Ishikawa (cell line): ENCODE measurements around the gene CRB1.

Experiments
- CEBPB ChIP-seq: IDR thresholded peaks from 2 replicates; pipeline ENCODE4 v1.6.1; 2012
- CREB1 ChIP-seq: IDR thresholded peaks from 2 replicates; pipeline ENCODE4 v1.6.1; 2012; ENCODE audit warnings: low read depth
- EGR1 ChIP-seq: IDR thresholded peaks from 2 replicates; pipeline ENCODE4 v1.6.1; 2012
- EP300 ChIP-seq: IDR thresholded peaks from 2 replicates; pipeline ENCODE4 v1.6.1; 2012; ENCODE audit warnings: borderline replicate concordance
- FOXM1 ChIP-seq: IDR thresholded peaks from 2 replicates; pipeline ENCODE4 v1.6.1; 2012; ENCODE audit warnings: low read depth, borderline replicate concordance
- NFIC ChIP-seq: IDR thresholded peaks from 2 replicates; pipeline ENCODE4 v1.6.1; 2012
- RAD21 ChIP-seq: IDR thresholded peaks from 2 replicates; pipeline ENCODE4 v1.6.1; 2012; ENCODE audit warnings: low read depth
- TAF1 ChIP-seq: IDR thresholded peaks from 2 replicates; pipeline ENCODE4 v1.6.1; 2012; ENCODE audit warnings: low read depth, mild to moderate bottlenecking
- TCF12 ChIP-seq: IDR thresholded peaks from 2 replicates; pipeline ENCODE4 v1.6.1; 2012; ENCODE audit warnings: low read depth
- TEAD4 ChIP-seq: IDR thresholded peaks from 2 replicates; pipeline ENCODE4 v1.6.1; 2012
- YY1 ChIP-seq: IDR thresholded peaks from 2 replicates; pipeline ENCODE4 v1.6.1; 2012; ENCODE audit warnings: low read depth
- ZBTB7A ChIP-seq: IDR thresholded peaks from 2 replicates; pipeline ENCODE4 v1.6.1; 2012; ENCODE audit warnings: low read depth
- TF ChIP-seq, protein P1 (sequence below): IDR thresholded peaks from 2 replicates; pipeline ENCODE4 v1.6.1; 2012
- TF ChIP-seq, protein P2 (sequence below): IDR thresholded peaks from 2 replicates; pipeline ENCODE4 v1.6.1; 2012
- TF ChIP-seq, protein P3 (sequence below): IDR thresholded peaks from 2 replicates; pipeline ENCODE4 v1.6.1; 2012; ENCODE audit warnings: low read depth, mild to moderate bottlenecking

CRB1 gene

DNA sequence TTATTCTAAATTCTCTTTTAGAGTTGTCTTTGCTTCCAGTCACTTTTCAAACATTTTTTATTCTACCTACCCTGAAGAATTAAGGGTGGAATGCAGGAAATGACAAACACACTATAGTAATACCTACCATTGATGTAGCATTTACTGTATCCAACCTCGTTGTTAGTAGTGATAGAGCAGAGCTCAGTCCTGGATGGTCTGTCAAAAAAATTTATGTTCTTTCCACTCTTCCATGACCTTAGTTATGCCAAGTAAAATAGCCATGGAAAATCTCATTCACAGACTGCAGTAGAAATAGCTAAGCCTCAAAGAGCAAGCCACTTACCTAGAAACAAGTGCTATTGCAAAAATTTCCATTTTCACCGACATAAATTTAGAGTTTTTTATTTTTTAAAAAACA, 74.6 kb downstream of the CRB1 start:
- TF ChIP-seq RAD21 (no peak), CREB1 (no peak), FOXM1 (no peak), NFIC (no peak), ZBTB7A (no peak), TAF1 (no peak), YY1 (no peak), CEBPB (no peak), EP300 (no peak), TEAD4 (no peak)
- TF ChIP-seq, protein P1, sequence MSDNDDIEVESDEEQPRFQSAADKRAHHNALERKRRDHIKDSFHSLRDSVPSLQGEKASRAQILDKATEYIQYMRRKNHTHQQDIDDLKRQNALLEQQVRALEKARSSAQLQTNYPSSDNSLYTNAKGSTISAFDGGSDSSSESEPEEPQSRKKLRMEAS: no peak

DNA sequence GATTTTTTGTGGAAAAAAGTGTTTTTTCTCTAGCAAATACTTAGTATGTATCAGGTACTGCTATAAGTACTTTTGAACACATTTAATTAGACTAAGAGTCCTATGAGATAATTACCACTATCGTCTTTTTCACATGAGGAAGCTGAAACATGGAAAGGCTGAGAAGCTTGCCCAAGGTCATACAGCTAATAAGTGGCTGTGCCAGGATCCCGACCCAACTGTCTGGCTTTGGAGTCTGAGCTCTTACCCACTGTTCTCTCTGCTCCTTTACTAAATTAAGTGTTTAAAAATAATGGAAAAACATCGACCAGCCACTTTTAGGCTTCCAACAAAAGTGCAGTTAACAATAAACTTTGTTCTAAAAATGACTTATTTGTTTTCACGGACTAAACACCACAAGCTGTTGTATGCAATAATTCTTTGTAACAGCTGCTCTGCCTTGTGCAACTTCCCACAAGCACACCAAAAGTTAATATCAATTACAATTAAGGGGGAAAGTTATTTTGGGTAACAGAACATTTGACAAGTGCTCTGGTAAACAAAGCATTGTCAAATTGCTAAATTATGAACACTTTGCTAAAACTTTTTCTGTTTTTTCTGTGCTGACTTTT, 75.7 kb downstream of the CRB1 start:
- TF ChIP-seq RAD21: no peak
- TF ChIP-seq ZBTB7A: no peak
- TF ChIP-seq, protein P2, sequence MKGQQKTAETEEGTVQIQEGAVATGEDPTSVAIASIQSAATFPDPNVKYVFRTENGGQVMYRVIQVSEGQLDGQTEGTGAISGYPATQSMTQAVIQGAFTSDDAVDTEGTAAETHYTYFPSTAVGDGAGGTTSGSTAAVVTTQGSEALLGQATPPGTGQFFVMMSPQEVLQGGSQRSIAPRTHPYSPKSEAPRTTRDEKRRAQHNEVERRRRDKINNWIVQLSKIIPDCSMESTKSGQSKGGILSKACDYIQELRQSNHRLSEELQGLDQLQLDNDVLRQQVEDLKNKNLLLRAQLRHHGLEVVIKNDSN: no peak
- TF ChIP-seq, protein P3, sequence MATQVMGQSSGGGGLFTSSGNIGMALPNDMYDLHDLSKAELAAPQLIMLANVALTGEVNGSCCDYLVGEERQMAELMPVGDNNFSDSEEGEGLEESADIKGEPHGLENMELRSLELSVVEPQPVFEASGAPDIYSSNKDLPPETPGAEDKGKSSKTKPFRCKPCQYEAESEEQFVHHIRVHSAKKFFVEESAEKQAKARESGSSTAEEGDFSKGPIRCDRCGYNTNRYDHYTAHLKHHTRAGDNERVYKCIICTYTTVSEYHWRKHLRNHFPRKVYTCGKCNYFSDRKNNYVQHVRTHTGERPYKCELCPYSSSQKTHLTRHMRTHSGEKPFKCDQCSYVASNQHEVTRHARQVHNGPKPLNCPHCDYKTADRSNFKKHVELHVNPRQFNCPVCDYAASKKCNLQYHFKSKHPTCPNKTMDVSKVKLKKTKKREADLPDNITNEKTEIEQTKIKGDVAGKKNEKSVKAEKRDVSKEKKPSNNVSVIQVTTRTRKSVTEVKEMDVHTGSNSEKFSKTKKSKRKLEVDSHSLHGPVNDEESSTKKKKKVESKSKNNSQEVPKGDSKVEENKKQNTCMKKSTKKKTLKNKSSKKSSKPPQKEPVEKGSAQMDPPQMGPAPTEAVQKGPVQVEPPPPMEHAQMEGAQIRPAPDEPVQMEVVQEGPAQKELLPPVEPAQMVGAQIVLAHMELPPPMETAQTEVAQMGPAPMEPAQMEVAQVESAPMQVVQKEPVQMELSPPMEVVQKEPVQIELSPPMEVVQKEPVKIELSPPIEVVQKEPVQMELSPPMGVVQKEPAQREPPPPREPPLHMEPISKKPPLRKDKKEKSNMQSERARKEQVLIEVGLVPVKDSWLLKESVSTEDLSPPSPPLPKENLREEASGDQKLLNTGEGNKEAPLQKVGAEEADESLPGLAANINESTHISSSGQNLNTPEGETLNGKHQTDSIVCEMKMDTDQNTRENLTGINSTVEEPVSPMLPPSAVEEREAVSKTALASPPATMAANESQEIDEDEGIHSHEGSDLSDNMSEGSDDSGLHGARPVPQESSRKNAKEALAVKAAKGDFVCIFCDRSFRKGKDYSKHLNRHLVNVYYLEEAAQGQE: no peak
- no peak for TF ChIP-seq TAF1
- no peak for TF ChIP-seq FOXM1
- no peak for TF ChIP-seq YY1
- no peak for TF ChIP-seq CREB1
- TF ChIP-seq TEAD4: no peak
- no peak for TF ChIP-seq EP300
- TF ChIP-seq NFIC: no peak
- TF ChIP-seq CEBPB: no peak
- no peak for TF ChIP-seq TCF12

DNA sequence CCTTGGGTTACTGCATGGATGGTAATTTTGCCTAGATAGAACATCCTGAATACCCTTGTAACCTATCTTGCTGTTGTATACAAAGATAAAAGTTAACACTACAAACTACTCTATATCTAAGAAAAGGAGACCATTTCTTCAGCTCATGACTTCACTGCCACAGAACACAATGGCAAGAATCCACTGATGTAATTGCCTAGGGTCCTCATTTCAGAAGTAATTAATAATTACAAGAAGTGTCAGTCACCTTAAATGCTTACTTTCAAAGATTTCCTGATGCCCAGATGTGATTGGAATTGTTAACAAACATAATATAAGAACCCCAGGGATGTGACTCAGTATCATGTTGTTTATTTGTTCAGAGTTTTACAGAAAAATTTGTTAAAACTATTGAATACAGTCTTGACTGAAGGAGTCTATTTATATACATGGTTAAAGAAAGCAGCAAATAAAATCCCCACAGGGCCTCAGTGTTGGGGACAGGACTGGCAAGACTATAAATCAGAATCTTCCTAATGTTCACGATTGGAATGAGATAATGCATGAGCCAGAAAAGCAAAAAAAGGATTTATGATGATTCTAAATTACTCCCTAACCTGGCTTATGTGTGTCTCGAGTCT, 83.9 kb downstream of the CRB1 start:
- TF ChIP-seq FOXM1: no peak

DNA sequence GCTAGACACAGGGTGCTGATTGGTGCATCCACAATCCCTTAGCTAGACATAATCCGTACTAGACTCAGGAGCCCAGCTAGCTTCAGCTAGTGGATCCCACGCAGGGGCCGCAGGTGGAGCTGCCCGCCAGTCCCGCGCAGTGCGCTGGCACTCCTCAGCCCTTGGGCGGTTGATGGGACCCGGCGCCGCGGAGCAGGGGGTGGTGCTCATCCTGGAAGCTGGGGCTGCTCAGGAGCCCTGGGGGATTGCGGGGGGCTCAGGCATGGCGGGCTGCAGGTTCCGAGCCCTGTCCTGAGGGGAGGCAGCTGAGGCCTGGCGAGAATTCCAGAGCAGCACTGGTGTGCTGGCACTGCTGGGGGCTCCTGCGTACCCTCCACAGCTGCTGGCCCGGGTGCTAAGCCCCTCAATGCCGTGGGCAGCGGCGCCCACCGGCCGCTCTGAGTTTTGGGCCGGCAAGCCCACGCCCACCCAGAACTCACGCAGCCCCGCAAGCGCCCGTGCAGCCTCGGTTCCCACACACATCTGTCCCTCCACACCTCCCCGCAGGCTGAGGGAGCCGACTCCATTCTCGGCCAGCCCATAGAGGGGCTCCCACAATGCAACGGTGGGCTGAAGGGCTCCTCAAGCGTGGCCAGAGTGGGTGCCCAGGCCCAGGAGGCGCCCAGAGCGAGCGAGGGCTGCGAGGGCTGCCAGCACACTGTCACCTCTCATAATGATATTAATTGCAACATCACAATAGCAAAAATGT, 87.4 kb downstream of the CRB1 start:
- TF ChIP-seq RAD21 (no peak), CEBPB (no peak), NFIC (no peak), FOXM1 (no peak), CREB1 (no peak), EP300 (no peak), TEAD4 (no peak), TAF1 (no peak), TCF12 (no peak)
- TF ChIP-seq, protein P2: no peak
- TF ChIP-seq, protein P3: no peak

DNA sequence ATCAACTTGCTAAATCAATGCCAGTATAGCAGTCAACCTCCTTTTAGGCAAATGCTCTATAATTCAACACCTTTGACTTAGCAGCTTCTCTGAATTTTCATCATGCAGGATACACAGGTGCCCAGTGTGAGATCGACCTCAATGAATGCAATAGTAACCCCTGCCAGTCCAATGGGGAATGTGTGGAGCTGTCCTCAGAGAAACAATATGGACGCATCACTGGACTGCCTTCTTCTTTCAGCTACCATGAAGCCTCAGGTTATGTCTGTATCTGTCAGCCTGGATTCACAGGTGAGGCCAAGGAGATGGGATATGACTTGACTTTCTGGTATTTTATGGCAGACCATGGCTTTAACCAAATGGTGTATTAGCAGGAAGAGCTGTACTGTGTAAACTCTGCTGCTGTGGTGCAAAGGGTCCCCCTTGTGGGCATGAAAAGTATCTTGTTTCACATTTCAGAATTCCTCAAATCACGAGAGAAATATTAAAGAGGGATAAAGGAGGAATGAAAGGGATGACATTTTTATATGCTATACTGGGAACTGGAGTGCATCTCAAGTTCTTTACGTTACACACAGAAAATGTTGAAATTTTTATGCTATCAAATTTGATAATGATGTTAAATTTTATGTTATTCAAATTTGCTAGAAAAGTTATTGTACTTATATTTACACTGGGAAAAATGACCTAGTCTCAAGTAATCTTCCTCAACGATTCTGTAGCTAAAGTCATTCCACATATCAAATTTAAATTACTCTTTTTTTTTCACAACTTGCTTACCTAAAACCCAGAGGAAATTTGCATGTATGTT, 88.9 kb downstream of the CRB1 start:
- TF ChIP-seq CEBPB (no peak), TCF12 (no peak), RAD21 (peak; percentile 86), TEAD4 (0 out of 2 replicates have a peak, but pooled peaks have one; percentile 8)

DNA sequence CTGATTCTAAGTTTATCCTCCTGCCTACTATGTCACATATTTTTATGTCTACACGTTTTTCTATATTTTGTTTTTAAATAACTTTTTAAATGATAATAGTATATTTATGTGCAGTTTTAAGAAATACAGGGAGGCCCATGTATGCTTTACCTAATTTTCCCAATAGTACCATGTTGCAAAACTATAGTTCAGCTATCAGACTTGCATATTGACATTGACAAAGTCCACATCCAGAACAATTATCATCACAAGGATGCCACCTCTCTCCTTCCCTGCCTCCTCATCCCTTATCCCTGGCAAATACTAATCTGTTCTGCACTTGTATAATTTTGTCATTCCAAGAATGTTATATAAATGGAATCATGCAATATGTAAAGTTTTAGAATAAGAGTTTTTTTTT, 90.9 kb downstream of the CRB1 start:
- no peak for TF ChIP-seq TAF1
- TF ChIP-seq CEBPB: no peak
- no peak for TF ChIP-seq TEAD4
- TF ChIP-seq, protein P3: no peak
- TF ChIP-seq YY1: no peak
- no peak for TF ChIP-seq EGR1
